ENCODE measurements around the gene TMEM117. TPM values are rescaled to one million over a fixed set of nuclear protein-coding genes. Genes with fewer than 3 reads are reported as not detected.

The TMEM117 gene
- total RNA-seq, 1 donor from 2014 or later: 0.75 TPM

- intact Hi-C loops (cut with micrococcal nuclease): loop anchor here (2.0 to 5.0 kb wide), 3 partner anchors 46 to 383 kb away; partner anchors contain the start of gene TMEM117
Measured at GRCh38 chr12:43883311-43883710, 47.4 kb downstream of the TMEM117 start.

GRCh38 chr12:43883748-43884147 is 47.9 kb downstream of the TMEM117 start:
- intact Hi-C loops (cut with micrococcal nuclease): loop anchor here (2.0 to 5.0 kb wide), 3 partner anchors 46 to 383 kb away; partner anchors contain the start of gene TMEM117

- intact Hi-C loops (cut with micrococcal nuclease): loop anchor here (5.0 kb wide), 1 partner anchor 48 kb away; the partner anchor contains the start of gene TMEM117
Measured at GRCh38 chr12:43884683-43885410, 49.0 kb downstream of the TMEM117 start.

GRCh38 chr12:43887397-43887796 is 51.5 kb downstream of the TMEM117 start:
- intact Hi-C loops (cut with micrococcal nuclease): no loop called here

GRCh38 chr12:43891856-43892574 is 56.1 kb downstream of the TMEM117 start:
- intact Hi-C loops (cut with micrococcal nuclease): no loop called here

GRCh38 chr12:43893670-43894069 is 57.8 kb downstream of the TMEM117 start:
- intact Hi-C loops (cut with micrococcal nuclease): no loop called here

GRCh38 chr12:43895580-43896206 is 59.8 kb downstream of the TMEM117 start:
- intact Hi-C loops (cut with micrococcal nuclease): no loop called here

- intact Hi-C loops (cut with micrococcal nuclease): no loop called here
Measured at GRCh38 chr12:43896496-43896895, 60.6 kb downstream of the TMEM117 start.

- intact Hi-C loops (cut with micrococcal nuclease): no loop called here
Measured at GRCh38 chr12:43898474-43898873, 62.6 kb downstream of the TMEM117 start.

- intact Hi-C loops (cut with micrococcal nuclease): no loop called here
Measured at GRCh38 chr12:43899574-43899973, 63.7 kb downstream of the TMEM117 start.

- intact Hi-C loops (cut with micrococcal nuclease): no loop called here
Measured at GRCh38 chr12:43903686-43904085, 67.8 kb downstream of the TMEM117 start.

GRCh38 chr12:43912859-43913258 is 77.0 kb downstream of the TMEM117 start:
- intact Hi-C loops (cut with micrococcal nuclease): no loop called here

- intact Hi-C loops (cut with micrococcal nuclease): no loop called here
Measured at GRCh38 chr12:43914391-43914790, 78.5 kb downstream of the TMEM117 start.

- intact Hi-C loops (cut with micrococcal nuclease): no loop called here
Measured at GRCh38 chr12:43914923-43915468, 79.1 kb downstream of the TMEM117 start.

- intact Hi-C loops (cut with micrococcal nuclease): no loop called here
Measured at GRCh38 chr12:43917896-43918295, 82.0 kb downstream of the TMEM117 start.

GRCh38 chr12:43921666-43922337 is 85.9 kb downstream of the TMEM117 start:
- intact Hi-C loops (cut with micrococcal nuclease): no loop called here

- intact Hi-C loops (cut with micrococcal nuclease): no loop called here
Measured at GRCh38 chr12:43930032-43930431, 94.2 kb downstream of the TMEM117 start.

GRCh38 chr12:43931187-43931586 is 95.3 kb downstream of the TMEM117 start:
- intact Hi-C loops (cut with micrococcal nuclease): no loop called here

GRCh38 chr12:43935581-43935980 is 99.7 kb downstream of the TMEM117 start:
- intact Hi-C loops (cut with micrococcal nuclease): no loop called here

- intact Hi-C loops (cut with micrococcal nuclease): no loop called here
Measured at GRCh38 chr12:43937947-43938346, 102.1 kb downstream of the TMEM117 start.

GRCh38 chr12:43942379-43942778 is 106.5 kb downstream of the TMEM117 start:
- intact Hi-C loops (cut with micrococcal nuclease): no loop called here

Measured in T-helper 2 cell treated with Interferon-gamma antibody and Interleukin-4, amounts not matched to agents 100 ng/mL and 5 ng/mL, for 36 hours (primary cell).